ENCODE measurements around the gene FAM168A.

FAM168A gene

DNA sequence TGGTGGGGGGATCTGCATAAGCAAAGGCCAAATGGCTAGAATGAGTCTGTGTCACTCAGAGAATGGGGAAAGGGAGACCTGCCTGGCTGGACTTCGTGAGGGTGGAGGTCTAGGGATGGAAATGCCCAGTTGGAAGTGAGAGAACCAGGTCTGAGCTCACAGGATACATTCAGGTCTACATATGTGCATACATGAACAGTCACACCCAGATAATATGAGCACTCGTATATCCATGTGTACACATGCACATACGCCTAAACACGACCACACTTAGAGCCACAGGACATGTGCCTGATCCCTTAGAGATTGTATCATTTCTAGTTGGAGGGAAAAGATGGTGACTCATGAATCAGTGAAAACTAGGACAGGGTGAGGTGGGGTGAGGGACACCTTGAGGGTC lies 242.8 kb downstream of the FAM168A start:
- in situ Hi-C loops (cut with MboI; ENCODE audit: low sequenced_read_pairs), result no loop called here

DNA sequence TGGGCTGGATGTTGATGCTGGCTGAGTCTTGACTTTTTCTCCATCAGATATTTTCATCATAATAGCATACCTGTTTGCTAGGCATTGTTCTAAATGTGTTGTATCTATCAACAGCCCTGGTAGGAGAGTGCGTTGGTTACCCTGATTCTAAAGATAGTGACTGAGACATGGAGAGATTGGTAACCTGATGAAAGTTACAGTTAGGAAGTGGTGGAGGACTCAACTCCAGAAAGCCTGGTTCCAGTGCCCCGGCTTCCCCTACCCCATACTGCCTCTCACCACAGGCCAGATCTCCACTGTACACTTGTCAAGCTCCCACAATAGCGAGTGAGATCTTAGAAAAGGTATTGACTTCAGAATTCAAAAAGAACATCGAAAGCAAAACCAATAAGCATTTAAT lies 244.5 kb downstream of the FAM168A start:
- in situ Hi-C loops (cut with MboI; ENCODE audit: low sequenced_read_pairs), result no loop called here

DNA sequence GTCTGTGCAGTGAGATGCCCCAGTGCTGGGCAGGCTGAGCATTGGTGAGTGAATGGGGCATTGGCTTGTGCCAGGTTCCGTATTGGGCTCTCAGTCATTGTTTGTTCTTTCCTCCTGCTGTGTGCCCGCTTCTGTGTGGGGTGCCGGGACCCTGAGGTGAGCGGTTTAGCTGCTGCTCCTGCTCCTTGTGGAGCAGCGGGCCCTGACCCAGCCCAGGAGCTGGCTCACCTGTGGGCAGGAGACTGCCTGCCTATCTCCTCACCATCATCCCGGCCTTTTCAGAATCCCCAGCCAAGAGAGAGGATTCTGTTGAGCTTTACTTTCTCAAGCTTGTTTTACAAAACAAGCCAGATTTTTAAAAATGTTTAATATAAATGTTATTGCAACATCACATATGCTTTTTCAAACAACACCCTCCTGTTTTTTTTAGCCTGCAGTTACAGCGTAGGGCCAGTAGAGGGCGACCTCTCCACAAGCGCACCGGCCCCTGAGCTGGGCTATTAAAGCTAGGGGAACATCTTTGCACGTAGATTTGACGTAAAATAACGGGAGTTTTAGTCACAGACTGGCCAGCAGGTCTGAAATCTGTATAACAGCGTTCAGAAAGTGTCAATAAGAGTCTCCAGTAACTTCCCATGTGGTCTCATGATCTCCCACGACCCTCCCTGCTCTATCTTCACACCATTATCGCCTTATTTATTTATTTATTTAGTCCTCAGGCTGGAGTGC lies 246.8 kb downstream of the FAM168A start:
- in situ Hi-C loops (cut with MboI; ENCODE audit: low sequenced_read_pairs), result no loop called here

Measured in HL-60/S4 (cell line).